HCT116 (cell line): Measurements from ENCODE around the gene GNG12.

Experiments
- CTCF ChIP-seq, 3 experiments: fragments of 200-600 bp in 1 of 3; sonication (generic) in 1 of 3; IDR thresholded peaks in 2 of 3; conservative IDR thresholded peaks in 1 of 3; 2 replicates each; pipeline ENCODE4 v1.5.1; 2012 to 2017; ENCODE audit warnings: low read depth in 2 of 3, low read length in 2 of 3, antibody characterized with exemption in 1 of 3, borderline replicate concordance in 1 of 3, control low read depth in 1 of 3, mild to moderate bottlenecking in 1 of 3, mixed read lengths in 1 of 3, mixed run types in 1 of 3, moderate library complexity in 1 of 3; ENCODE audit not compliant: insufficient read depth in 1 of 3
- EZH2 ChIP-seq: fragments of 200-600 bp; sonication (generic); IDR thresholded peaks from 2 replicates; pipeline ENCODE4 v1.6.1; 2017; ENCODE audit warnings: antibody characterized with exemption, mixed run types
- EZH2phosphoT487 ChIP-seq: fragments of 200-600 bp; IDR thresholded peaks from 2 replicates; pipeline ENCODE4 v1.6.1; 2018; ENCODE audit warnings: antibody characterized with exemption, borderline replicate concordance
- POLR2A ChIP-seq: IDR thresholded peaks from 2 replicates; pipeline ENCODE4 v1.7.0; 2011; ENCODE audit warnings: borderline replicate concordance; ENCODE audit not compliant: insufficient read depth, insufficient read length; ENCODE audit errors: extremely low read depth
- RAD21 ChIP-seq: IDR thresholded peaks from 2 replicates; pipeline ENCODE4 v1.6.1; 2012; ENCODE audit warnings: low read depth, mild to moderate bottlenecking
- REST ChIP-seq: IDR thresholded peaks from 2 replicates; pipeline ENCODE4 v1.6.1; 2012; ENCODE audit warnings: low read depth
- ZFX ChIP-seq: fragments of 450-650 bp; IDR thresholded peaks from 2 replicates; pipeline ENCODE4 v1.6.1; 2017

GRCh38 chr1:67680486-67680885 is 152.8 kb downstream of the GNG12 start:
- TF ChIP-seq CTCF (IDR thresholded peaks at IDR 0.05 in 2 of 3, conservative IDR thresholded peaks at IDR 0.05 in 1 of 3; ENCODE audit: borderline replicate concordance in 1 of 3, insufficient read depth in 1 of 3, low read depth in 2 of 3, low read length in 2 of 3) (no peak), POLR2A (no peak), RAD21 (no peak), ZFX (no peak), REST (no peak), EZH2 (no peak), EZH2phosphoT487 (no peak)
